SK-N-SH treated with all-trans-retinoic acid at 6 μM for 48 hours (cell line): ENCODE measurements around the gene AMHR2.

Source experiments
- ARNTL ChIP-seq: fragments of 450-650 bp; formaldehyde crosslinking; IDR thresholded peaks from 2 replicates; pipeline ENCODE4 v1.5.0; 2020; ENCODE audit warnings: low read depth, mild to moderate bottlenecking, moderate library complexity, borderline replicate concordance
- BACH2 ChIP-seq: fragments of 250-450 bp; sonication (Bioruptor Pico); IDR thresholded peaks from 2 replicates; pipeline ENCODE4 v1.9.0; 2021; ENCODE audit warnings: mild to moderate bottlenecking, borderline replicate concordance
- ZNF565 ChIP-seq: fragments of 450-650 bp; formaldehyde crosslinking; conservative IDR thresholded peaks from 2 replicates; pipeline ENCODE4 v1.5.0; 2020; ENCODE audit warnings: low read depth, mild to moderate bottlenecking, moderate library complexity

- no peak for TF ChIP-seq ZNF565
- no peak for TF ChIP-seq ARNTL (CRISPR knock-in tag)
- TF ChIP-seq BACH2 (CRISPR knock-in tag): no peak
Measured at GRCh38 chr12:53454707-53455106, 31.1 kb downstream of the AMHR2 start.
